A549 (cell line): ENCODE data around the gene FIS1.
"Not testable (repeated sequence)": the region's sequence is repeated elsewhere in the genome, so short reads cannot be mapped to it uniquely, and the experiment has no call there.

Experiments used
- CBX2 ChIP-seq: fragments of 200-600 bp; sonication (generic); IDR thresholded peaks from 2 replicates; pipeline ENCODE4 v1.6.1; 2016; ENCODE audit warnings: low read depth, mild to moderate bottlenecking, borderline replicate concordance
- CTCF ChIP-seq: fragments of >200 bp; sonication (Bioruptor Twin); formaldehyde crosslinking; IDR thresholded peaks from 3 replicates; pipeline ENCODE4 v1.5.1; 2016
- EP300 ChIP-seq, 2 experiments: fragments of >200 bp; sonication (Bioruptor Twin); formaldehyde crosslinking; IDR thresholded peaks; 2 replicates in 1 of 2; 3 replicates in 1 of 2; pipeline ENCODE4 v1.6.1; 2016 to 2017
- GATA3 ChIP-seq: IDR thresholded peaks from 2 replicates; pipeline ENCODE4 v1.6.1; 2012; ENCODE audit warnings: borderline replicate concordance
- HOXA7 ChIP-seq: fragments of 250-450 bp; sonication (Bioruptor Pico); IDR thresholded peaks from 2 replicates; pipeline ENCODE4 v1.5.0; 2020; ENCODE audit warnings: mild to moderate bottlenecking, moderate library complexity
- JUN ChIP-seq, 2 experiments: fragments of >200 bp; sonication (Bioruptor Twin); formaldehyde crosslinking; IDR thresholded peaks; 2 replicates in 1 of 2; 3 replicates in 1 of 2; pipeline ENCODE4 v1.6.1; 2016 to 2017
- JUNB ChIP-seq: fragments of >200 bp; sonication (Bioruptor Twin); formaldehyde crosslinking; IDR thresholded peaks from 2 replicates; pipeline ENCODE4 v1.6.1; 2016
- MAX ChIP-seq: IDR thresholded peaks from 2 replicates; pipeline ENCODE4 v1.6.1; 2012
- MYC ChIP-seq: IDR thresholded peaks from 2 replicates; pipeline ENCODE4 v1.6.1; 2012; ENCODE audit warnings: mild to moderate bottlenecking, inconsistent platforms, low read length, improper control_type of control experiment, borderline replicate concordance
- POLR2A ChIP-seq: IDR thresholded peaks from 2 replicates; pipeline ENCODE4 v1.6.1; 2012; ENCODE audit warnings: mild to moderate bottlenecking, low read length
- RCOR1 ChIP-seq: fragments of 150-350 bp; IDR thresholded peaks from 2 replicates; pipeline ENCODE4 v1.6.1; 2014; ENCODE audit warnings: antibody characterized with exemption, low read length, low read depth
- REST ChIP-seq: fragments of 200-600 bp; sonication (generic); IDR thresholded peaks from 2 replicates; pipeline ENCODE4 v1.6.1; 2016; ENCODE audit warnings: antibody characterized with exemption, mild to moderate bottlenecking, moderate library complexity
- RFX5 ChIP-seq: fragments of 450-650 bp; IDR thresholded peaks from 2 replicates; pipeline ENCODE4 v1.7.1; 2014; ENCODE audit warnings: antibody characterized with exemption, mild to moderate bottlenecking, moderate library complexity
- USF2 ChIP-seq: fragments of 450-650 bp; IDR thresholded peaks from 2 replicates; pipeline ENCODE4 v1.6.1; 2014; ENCODE audit warnings: antibody characterized with exemption

- TF ChIP-seq RCOR1; JUN (IDR thresholded peaks at IDR 0.05); POLR2A; USF2; GATA3; RFX5; MAX; REST; EP300 (IDR thresholded peaks at IDR 0.05); CBX2; HOXA7 (CRISPR knock-in tag); JUNB; MYC: not testable (repeated sequence)
- TF ChIP-seq CTCF: peak; percentile 71
These were observed 45.5 kb upstream of the FIS1 start for GRCh38 chr7:101290186-101291037.
